Measurements from ENCODE around the gene SYPL2.
"Not testable (repeated sequence)": the region's sequence is repeated elsewhere in the genome, so short reads cannot be mapped to it uniquely, and the experiment has no call there.

SYPL2 gene

GRCh38 chr1:109472779-109473178 is 6.4 kb downstream of the SYPL2 start:
- no peak for DNase-seq

DNA sequence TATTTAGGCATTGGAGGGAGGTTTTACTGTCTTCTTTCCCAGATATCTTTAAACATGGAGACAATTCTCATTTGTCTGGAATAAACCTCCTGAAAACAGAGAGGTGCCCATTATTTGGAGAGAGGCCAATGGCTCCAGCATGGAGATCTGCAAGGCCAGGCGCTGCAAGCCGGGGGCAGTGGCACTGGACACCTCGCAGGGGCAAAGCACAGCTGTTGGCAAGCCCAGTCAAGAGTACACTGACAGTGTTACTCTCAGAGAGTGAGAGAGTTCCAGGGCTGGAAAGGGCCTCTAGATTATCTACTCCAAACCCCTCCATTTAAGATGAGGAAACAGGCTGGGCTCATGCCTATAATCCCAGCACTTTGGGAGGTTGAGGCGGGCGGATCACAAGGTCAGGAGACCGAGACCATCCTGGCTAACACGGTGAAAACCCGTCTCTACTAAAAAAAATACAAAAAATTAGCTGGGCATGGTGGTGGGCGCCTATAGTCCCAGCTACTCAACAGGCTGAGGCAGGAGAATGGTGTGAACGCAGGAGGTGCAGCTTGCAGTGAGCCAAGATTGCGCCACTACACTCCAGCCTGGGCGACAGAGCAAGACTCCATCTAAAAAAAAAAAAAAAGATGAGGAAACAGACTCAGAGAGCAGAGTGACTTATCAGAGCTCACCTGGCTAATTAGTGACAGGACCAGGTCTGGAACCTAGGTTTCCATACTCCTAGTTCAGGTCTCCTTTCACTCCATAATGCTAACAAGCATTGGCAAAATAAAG is 7.1 kb downstream of the SYPL2 start:
- DNase-seq, result not testable (repeated sequence)

DNA sequence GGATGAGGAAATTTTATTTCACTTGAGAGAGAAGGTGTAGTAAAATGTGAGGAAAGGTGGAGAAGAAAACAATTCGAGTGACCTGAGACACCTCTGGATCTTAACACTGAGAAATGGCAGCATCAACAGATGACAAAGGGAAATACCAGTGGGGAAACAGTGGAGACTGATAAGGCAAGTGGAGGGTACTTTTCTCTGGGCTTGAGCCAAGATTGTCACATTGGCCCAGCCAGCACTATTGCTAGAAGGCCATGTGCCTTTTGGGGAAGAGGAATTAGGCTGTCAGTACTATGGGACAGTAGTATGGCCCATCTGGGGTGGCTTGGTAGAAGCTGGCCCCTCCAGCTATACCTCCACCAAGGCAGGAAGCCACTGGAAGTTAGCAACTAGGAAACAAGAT is 8.4 kb downstream of the SYPL2 start:
- no peak for DNase-seq

GRCh38 chr1:109475261-109475660 is 8.9 kb downstream of the SYPL2 start:
- DNase-seq, result no peak

DNA sequence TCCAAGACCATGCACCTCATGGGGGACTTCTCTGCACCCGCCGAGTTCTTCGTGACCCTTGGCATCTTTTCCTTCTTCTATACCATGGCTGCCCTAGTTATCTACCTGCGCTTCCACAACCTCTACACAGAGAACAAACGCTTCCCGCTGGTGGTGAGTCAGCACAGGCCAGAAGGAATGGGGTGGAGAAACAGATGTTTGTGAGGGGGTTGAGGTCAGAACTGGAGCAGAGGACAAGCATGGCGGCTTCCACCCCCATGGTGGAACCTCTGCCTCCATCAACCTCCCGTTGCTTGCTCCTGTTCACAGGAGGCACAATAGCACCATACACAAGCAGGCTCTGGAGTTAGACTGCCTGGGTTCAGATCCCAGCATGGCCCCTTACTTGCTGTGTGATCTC is 10.5 kb downstream of the SYPL2 start:
- DNase-seq, result no peak

DNA sequence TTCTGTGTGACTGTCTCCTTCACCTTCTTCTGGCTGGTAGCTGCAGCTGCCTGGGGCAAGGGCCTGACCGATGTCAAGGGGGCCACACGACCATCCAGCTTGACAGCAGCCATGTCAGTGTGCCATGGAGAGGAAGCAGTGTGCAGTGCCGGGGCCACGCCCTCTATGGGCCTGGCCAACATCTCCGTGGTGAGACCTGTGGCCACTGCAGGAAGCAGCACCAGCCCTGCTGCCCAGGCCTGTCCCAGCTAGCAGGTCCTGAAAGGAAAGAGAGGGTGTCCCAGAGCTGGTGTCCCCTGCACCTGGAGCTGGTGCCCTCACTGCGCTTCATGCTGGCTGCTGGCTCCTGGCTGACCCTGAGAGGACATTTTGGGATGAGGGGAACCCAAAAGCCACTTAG is 11.5 kb downstream of the SYPL2 start:
- no peak for DNase-seq

GRCh38 chr1:109478806-109479205 is 12.5 kb downstream of the SYPL2 start:
- DNase-seq, result no peak

- no peak for DNase-seq
These were observed 13.0 kb downstream of the SYPL2 start for GRCh38 chr1:109479311-109479710.

DNA sequence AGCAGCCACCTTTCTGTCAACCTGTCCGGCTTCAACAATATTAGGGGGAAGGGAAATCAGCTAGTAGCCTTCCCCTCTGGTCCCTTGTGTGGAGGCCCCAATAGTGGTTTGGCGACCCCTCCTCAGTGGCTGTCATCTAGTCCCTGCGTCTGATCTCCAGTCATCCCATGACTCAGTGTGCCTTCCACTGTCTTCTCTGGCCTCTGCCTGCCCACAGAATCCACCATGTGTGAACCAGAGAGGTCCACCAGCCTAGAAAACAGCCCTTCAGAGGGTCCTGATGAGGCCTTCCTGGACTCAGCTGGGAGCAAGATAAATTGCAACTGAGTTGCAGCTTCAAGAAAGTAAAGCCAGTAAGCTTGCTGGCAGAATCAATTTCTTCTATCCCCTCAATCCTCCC is 13.6 kb downstream of the SYPL2 start:
- DNase-seq, result no peak

DNA sequence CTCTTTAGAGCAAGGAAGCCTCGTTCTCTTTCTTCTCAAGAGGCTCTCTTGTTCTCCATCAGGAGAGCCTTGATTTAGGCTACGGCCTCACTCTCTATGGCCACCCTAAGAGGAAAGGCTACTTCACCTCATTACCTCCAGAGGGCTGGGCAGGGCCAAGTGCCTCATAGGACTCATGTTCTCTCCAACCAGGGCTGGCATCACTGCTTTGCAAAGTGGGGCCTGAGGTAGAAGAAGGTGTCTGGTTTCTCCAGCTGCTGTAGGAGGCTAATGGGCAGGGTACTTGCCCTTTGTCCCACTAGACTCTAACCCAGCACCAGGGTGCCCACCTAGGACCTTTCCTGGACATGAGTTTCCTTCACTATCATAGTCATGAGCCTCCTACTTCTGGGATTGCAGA is 15.3 kb downstream of the SYPL2 start:
- no peak for DNase-seq

DNA sequence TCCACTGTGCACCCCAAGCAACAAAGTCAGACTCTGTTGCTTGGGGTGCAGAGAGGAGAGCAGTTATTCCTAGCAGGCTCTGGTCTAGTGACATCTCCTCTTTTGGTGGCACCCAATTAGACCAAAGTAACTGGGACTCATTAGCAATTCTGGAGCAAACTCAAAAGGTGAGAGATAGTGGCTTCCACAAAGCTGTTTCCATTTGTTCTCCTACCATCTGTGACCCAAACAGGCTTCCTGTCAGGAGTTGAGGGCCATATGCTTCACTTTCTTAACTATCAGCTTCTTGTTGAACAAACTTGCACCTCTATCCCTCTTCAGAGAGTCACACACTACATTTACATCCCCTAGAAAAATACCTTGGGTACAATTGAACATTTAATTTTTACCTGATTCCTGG is 15.9 kb downstream of the SYPL2 start:
- DNase-seq, result no peak

GRCh38 chr1:109482791-109483671 is 16.7 kb downstream of the SYPL2 start:
- DNase-seq, result no peak

DNA sequence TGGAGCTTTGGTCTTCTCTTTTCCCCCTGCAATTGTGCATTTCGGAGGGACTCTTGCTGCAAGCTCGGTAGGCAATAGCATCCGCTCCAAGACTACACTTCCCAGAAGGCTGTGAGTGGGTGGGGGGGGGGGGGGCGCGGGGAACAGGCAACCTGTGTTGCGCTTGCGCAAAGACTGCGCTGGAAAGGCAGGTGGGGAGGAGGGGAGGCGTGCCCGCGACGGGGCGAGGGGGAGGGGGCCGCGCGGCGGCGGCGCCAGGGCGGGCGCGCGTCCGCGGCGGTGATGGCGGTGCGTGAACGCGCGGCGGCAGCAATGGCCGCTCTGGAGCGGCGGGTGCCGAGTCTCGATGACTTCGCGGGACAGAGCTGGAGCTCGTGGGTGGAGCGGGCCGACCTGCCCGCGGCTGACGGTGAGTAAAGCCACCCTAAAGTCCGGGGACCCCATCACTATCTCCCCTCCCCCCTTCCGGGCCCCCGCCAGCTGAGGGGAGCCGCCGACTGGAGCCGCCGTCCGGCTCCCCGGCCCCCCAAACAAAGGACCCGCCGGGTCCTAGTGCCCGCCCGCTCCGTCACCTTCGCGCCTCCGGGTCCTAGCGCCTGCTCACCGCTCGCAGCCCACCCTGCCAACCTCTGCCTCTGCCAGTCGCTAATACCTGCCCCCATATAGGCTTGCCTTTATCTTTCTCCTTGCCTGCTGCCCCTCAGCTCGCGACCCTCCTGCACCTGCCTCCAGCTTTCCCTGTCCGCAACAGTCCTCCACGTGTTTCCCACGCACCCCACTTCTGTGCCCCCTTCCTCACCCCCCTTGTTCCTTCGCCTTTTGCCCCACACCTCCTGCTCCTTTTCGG is 17.5 kb downstream of the SYPL2 start, which contains the start of gene ATXN7L2:
ATXN7L2 (plus strand) TSS at position 234 of the 847 bp plus-strand sequence; CDS start at position 283, 49 bp downstream.
- peak; percentile 84 to 92 (median 90) for DNase-seq

- no peak for DNase-seq
These were observed 18.2 kb downstream of the SYPL2 start for GRCh38 chr1:109484519-109484975.

DNA sequence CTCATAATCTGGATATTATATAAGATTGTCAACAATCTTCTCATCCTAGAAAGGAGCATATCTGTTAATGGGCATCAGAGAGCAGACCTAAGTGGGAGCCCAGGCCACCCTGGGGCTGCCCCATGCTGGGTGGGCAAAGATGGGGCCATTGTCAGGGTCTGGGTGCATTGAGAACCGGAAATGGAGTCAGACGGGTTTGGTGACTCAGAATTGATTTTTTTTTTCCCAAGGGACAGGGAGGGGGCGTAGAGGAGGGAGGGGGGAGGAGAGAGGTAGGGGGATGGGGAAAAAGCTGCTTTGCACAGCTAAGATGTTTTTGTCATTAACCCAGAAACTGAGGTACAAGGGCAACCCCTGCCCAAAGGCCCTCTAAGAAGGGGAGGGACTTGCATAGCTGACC is 18.7 kb downstream of the SYPL2 start:
- no peak for DNase-seq

- no peak for DNase-seq
These were observed 20.9 kb downstream of the SYPL2 start for GRCh38 chr1:109487261-109487660.

GRCh38 chr1:109488201-109488600 is 21.9 kb downstream of the SYPL2 start:
- no peak for DNase-seq

- no peak for DNase-seq
These were observed 22.4 kb downstream of the SYPL2 start for GRCh38 chr1:109488696-109489095.

DNA sequence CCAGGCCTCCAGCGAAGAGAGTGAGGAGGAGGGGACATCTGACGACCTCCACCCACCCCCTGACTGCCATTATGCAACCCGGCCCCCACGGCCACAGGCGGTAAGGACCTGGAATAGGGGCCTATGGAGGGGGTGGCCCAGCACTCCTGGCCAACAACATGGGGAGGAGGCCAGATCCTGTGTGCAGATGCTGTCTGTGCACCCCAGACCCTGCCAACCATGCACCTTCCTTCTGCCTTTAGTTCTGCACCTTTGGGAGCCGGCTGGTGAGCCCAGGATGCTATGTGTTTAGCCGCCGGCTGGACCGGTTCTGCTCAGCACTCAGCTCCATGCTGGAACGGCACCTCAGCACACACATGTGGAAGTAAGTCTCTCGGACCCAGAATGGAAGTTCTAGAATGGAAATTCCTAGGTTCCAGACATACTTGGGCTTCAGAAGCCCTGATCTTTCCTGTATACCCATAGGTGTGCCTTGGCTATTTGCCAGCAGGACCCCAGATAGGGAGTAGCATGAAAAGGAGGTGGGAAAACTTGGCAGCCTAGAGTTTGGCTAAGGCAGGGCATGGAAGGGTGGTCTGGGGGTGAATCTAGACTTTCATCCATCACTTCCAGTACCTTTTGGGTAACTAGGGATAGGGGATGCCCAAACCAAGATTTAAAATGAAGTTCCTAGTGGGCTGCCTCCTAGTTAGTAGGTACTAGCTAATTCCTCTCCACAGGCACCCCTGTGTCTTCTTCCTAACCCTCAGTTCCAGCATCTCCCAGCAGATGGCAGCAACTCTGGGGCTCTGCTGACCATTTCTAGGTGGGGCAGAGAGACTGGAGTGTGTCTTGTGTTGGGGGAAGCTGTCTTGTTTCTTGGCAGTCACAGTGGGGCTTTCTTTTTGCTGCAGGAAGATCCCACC is 23.9 kb downstream of the SYPL2 start:
- DNase-seq, result peak; percentile 27 to 56 (median 42)

DNA sequence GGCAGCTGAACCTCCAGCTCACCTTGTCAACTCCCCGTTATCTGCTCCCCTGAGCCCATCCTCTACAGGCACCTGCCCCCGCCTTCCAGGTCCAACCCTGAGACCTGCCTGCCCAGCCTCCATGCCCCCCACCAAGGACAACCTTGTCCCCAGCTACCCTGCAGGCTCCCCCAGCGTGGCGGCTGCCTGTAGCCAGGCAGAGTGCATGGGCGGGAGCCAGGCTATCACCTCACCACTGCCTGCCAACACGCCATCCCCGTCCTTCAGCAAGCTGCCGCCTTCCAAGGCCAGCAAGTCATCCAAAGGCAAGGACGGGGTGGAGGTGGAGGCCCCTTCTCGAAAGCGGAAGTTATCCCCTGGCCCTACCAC is 24.6 kb downstream of the SYPL2 start:
- no peak for DNase-seq

- DNase-seq, result no peak
These were observed 25.0 kb downstream of the SYPL2 start for GRCh38 chr1:109491372-109491771.

GRCh38 chr1:109492779-109493178 is 26.4 kb downstream of the SYPL2 start:
- DNase-seq, result no peak

All from activated CD4-positive, CD25-positive, alpha-beta regulatory T cell (primary cell).